ENCODE data around the gene SMAGP.

DNA sequence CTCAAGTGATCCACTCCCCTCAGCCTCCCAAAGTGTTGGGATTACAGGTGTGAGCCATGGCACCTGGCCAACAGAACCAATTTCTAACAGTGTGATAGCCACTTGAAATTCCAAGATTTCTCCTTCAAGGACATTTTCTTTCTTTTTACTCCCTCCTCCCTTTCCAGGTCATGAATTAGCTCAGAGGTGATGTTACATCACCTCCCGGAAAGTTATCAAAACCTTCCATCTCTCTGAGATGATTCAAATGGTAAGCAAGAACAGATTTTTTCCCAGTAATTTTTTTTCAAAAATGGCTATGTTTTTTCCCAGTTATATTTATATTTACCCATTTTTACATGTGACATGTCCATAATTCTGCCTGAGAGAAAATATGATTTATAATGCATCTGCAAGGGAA, 15.6 kb upstream of the SMAGP start:
- TF ChIP-seq POLR2A (IDR thresholded peaks at IDR 0.05; ENCODE audit: low read depth, low read length) (no peak), MYC (IDR thresholded peaks at IDR 0.05; ENCODE audit: low read depth, low read length) (no peak)
